Stimulated activated CD8-positive, alpha-beta memory T cell treated with anti-CD3 and anti-CD28 coated beads, Interleukin-15, amount 100 ng/mL, for 4 hours (primary cell): ENCODE measurements around the gene RASSF4.

ENCODE experiments used
- DNase-seq, 2 donors: peaks; one replicate each; pipeline ENCODE4 v3.0.0-alpha.2; 2020; ENCODE audit warnings: low read depth in 2 of 2

Gene RASSF4

DNA sequence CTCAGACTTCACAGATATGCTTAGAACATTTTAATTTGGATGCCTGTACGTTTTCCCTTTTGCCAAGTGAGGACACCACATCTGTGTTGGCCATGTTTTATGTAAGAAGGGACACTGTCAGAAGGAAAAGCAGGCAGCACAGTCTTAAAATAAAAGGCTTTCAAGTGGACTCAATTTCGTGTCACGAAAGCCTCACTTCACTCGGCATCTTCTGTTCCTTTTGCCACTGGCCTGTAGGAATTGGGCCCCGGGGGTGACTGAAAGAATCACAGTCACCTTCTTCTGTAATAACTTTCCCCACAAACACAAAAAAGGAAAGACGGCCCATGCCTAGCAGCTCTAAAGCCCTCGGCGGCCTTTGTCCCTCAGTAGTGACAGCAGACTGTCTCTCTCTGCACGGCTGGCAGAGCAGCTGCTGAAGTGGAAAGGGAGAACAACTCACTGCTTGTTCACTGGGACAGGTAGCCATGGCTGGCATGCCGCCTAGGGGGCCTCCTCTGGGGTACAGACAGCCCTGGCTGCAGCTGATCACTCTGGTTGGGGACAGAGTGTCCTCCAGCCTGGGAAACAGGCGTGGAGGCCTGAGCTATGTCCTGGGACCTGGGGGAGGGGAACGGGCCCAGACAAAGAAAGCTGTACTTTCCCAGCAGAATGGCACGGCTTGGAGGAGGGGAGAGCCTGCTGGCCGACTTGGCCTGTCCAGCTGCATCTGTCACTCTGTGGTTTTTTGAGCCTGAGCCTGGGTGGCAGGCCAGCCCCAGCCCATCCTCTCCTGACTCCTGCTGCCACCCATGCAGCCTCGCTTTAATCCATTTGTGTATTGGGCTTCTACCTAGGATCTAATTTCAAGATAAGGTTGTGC lies 4.4 kb downstream of the RASSF4 start:
- no peak for DNase-seq

- DNase-seq, result no peak
Measured at GRCh38 chr10:44965104-44965503, 5.5 kb downstream of the RASSF4 start.

DNA sequence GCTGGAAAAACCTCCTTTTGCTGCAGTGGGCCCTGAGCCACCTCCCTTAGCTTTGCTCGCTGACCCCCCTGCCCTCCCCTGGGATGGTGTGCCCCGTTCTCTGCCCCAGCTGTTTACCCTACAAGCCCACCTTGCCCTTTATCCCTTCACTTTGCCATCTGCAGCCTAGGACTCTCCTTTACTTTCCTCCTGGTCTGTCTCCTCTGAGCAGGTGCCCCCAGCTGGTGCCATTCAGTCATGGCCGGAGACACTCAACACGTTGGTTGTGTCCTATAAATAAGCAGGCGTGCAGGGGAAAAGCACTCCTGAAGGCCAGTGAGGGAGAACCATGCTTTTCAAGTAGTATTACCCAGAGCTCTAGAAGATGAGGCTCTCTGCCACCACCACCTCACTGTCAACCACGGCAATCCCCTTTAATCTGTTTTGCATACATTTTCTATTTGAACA lies 6.1 kb downstream of the RASSF4 start:
- no peak for DNase-seq

- no peak for DNase-seq
Measured at GRCh38 chr10:44966129-44966815, 6.7 kb downstream of the RASSF4 start.

DNA sequence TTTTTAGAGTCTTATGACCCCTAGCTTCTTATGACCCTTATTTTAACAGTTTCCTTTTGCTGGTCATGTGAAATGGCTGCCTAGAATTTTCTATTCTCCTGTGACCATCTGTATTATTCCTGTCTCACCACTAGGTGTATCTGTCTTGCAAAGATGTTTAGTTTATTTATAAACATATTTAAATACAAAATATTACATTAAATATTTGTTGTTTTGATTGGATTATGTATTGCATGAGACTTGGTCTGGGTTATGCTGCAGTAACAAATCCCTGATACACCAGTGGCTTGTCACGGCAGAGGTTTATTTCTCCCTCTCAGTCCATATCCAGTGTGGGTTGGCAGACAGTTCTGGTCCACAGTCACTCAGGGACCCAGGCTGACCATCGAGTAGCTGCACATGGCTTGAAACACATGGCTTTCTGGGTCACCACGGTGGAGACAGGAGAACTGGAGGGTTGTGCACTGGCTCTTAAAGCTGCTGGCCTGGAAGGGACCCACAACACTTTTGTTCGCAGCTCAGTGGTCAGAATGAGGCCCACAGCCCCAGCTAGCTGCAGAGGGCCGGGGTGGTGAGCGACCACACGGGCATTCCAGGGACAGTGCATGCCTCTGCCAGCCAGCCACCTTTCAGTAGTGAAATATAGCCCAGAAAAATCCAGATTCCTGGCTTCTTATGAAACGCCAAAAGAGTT lies 7.4 kb downstream of the RASSF4 start:
- DNase-seq, result no peak

- no peak for DNase-seq
Measured at GRCh38 chr10:44967616-44968015, 8.0 kb downstream of the RASSF4 start.

- no peak for DNase-seq
Measured at GRCh38 chr10:44968091-44968490, 8.5 kb downstream of the RASSF4 start.

GRCh38 chr10:44968500-44969400 lies 9.1 kb downstream of the RASSF4 start:
- no peak for DNase-seq

DNA sequence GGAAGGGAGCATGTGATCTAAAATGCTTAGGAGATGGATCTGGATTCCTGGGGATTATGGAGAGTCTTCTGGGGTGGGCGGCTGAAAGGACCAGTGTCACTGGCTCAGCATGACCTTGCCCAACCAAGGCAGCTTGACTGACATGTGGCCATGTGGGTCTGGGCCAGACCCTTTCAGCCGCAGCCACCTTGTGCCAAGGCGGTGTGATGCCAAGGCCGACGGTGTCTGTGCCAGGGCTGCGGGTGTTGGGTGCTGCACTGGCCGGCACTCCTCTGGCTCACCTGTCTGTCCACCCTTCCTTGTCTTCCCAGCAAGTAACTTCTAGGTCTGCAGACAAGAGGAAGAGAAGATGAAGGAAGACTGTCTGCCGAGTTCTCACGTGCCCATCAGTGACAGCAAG lies 10.3 kb downstream of the RASSF4 start:
- DNase-seq, result no peak

DNA sequence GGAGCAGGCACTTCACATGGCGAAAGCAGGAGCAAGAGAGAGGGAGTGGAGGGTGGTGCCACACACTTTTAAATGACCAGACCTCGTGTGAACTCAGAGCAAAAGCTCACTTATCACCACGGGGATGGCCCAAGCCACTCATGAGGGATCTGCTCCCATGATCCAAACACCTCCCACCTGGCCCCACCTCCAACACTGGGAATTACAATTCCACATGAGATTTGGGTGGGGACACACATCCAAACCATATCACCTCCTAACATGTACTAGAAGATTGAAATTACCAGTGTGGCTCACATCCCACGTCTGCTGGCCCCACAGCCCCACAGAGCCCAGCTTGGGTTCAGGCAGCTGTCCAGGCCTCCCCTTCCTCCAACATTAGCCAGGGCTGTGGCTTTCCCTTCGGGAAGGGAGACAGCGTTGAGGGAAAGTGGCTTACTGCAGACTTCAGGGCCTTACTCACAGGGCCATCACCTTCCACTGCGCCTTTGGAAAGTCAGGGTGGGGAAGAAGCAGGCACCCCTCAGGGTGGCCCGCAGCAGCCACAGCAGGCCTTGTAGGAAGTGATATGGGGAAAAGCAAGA lies 11.3 kb downstream of the RASSF4 start:
- no peak for DNase-seq

DNA sequence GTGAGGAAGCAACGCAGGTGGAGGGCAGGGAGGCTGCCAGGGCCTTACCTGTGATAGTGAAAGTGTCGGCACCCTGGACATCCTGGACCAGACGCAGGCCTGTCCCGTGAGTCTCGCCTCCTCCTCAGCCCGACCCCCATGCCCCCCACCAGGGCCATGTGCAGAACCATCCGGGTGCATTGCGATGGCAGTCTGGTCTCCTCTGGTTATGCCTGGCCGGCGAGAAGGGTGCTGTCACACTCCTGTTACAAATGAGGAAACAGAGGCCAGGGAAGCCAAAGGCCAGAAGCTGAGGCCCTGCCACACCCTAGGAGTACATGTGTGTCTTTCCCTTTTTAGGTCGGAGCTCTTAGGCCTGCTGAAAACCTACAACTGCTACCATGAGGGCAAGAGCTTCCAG lies 11.8 kb downstream of the RASSF4 start:
- DNase-seq, result no peak

DNA sequence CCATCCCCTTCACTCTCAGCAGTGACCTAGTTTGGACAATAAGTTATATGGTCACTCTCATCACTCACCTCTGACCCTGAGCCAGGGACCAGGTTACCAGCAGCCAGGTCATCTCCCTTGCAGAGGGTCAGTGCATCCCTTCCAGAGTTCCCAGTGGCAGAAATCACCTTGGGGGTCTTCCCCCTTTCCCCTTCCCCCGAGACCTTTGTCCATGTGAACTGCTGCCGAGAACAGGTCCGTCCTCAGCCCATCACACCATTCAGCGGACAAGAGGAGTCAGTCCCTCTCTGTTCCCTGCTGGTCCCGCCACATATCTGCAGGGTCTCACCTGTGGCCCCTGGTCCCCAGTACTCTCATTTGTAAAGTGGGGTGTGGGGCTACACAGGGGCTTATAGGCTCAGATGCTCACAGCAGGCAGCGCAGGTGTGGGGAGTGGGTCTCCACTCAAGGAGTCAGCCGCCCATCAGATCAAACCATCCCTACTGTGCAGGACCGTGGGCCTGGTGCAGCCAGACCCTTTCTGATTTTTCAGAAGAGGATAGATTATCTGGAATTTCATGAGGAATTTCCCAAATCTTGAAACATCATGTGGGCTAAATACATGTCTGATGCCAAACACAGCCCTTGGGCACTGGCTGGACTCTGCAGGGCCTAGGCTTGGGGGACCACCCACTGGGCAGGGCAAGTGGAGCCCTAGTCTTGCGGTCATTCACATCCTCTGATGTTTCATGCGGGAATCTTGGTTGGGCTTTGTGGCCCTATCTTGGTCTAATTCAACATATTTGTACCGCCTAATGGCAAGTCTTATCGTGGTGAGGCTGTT lies 12.5 kb downstream of the RASSF4 start:
- DNase-seq, result no peak

DNA sequence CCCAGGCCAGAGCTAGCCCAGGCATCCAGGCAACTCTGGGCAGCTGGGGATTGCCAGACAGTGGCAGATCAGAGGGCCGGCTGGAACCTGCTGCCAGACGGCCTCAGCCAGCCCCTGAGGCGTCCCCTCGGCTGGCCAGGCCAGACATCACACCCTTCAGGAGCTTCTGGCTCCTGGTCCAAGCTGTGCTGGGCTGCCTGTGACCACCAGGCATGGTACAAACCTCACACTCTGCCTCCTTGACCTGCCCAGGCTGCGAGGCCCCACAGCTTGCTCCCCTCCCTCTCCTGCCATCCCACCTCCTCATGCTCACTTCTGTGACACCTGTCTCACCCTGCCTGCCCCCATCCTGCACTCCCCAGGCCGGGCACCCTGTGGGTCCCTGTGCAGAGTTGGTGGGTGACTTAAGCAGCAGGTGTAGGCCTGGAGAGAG lies 13.3 kb downstream of the RASSF4 start:
- no peak for DNase-seq

DNA sequence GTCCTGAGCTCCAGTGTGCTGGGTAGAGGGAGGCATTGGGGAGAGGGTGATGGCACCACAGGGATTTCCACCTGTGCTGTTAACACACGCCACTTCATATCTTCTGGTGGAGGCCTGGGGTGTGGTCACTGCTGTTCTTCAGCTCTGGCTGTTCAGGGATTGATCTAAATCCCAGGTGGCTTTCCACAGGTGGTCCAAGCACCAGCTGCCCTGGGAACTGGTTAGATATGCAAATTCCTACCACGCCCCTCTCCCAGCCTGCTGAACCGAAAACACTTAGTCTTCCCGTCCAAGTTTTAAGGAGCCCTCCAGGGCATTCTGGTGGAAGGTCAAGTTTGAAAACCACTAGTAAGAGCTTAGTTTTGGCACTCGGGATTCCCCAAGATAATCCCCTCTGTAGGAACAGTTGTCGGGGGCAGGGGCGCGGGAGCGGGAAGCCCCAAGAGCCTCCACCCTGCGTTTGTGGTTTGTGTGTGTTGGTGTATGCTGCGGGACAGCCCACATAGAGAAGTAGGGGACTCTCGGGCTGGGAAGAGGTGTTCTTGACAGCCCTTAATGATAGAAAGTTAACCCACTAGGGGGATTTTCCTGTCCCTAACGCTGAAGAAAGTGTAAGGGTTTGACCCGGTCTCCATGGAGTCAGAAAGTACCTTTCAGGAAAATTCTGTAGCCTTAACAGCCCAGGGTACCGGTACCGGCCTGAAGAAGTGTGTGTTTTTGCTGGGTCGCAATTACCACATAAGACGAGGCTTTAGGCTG lies 13.9 kb downstream of the RASSF4 start:
- no peak for DNase-seq

DNA sequence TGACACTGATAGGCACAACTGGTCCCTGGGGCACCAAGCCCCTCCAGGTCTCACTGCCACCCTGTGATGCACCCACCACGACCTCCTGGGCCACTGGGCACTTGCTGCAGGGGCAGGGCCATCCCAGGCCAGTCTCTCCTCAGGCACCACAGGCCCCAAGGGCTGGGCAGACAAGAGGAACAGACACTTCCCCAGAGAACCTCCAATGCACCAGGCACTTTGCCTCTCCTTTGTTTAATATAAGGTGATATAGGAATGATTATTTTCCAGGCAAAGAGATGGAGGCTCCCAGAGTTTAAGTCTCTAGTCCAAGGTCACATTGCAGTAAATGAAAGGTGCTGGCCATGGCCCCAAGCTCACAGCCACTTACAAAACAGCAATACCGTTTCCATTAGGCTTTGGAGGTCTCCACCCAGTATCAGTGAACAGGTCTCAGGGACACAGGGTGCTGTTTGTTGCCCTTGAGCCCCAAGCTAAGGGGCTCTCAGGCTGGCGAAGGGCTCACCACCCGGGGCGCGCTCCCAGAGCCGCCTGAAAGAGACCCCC lies 14.6 kb downstream of the RASSF4 start:
- DNase-seq, result no peak

- peak in 1 of 2 donors; percentile 31 for DNase-seq
Measured at GRCh38 chr10:44974628-44975430, 15.2 kb downstream of the RASSF4 start.

- no peak for DNase-seq
Measured at GRCh38 chr10:44975431-44976331, 16.1 kb downstream of the RASSF4 start.
